ENCODE measurements around the gene C4orf33. TPM values are rescaled to one million over a fixed set of nuclear protein-coding genes. Genes with fewer than 3 reads are reported as not detected.

Gene C4orf33
- polyA plus RNA-seq, 1 donor (not counting 4 experiments of a cell fraction or from before 2014, with no cell fraction given) = 25.7 TPM

DNA sequence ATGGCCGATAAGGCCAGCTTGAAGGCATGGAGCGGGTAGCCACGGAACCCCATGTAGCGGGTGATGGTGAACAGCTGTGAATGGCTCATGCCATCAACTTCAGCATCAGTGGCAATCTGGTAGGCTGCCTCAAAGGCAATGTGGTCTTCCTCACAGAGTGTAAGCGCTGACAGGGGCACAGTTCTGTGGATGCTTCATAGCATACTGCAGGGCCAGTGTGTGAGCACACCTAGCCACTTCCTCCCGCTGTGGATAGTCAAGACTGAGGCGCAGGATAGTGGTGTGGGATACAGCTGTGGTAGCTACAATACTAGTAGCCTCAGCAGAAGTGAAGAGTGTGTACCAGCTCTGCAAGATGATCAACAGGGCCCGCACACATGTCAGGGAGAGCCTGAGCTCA, 40.5 kb downstream of the C4orf33 start:
- Histone ChIP-seq H3K9ac (ENCODE audit: control insufficient read depth, extremely low read depth, insufficient read depth, low read length) (no peak overlapping the region), H3K9me1 (ENCODE audit: control insufficient read depth, extremely low read depth, insufficient read depth, low read length) (no peaks in the 10 kb centered on the region), H4K20me1 (ENCODE audit: control insufficient read depth, extremely low read depth, insufficient read depth, low read length) (no peaks in the 10 kb centered on the region), H3K27ac (ENCODE audit: control insufficient read depth, insufficient read depth, low read length) (no peak overlapping the region), H2AFZ (ENCODE audit: control insufficient read depth, low read length) (no peak overlapping the region), H3K27me3 (ENCODE audit: control insufficient read depth, extremely low read depth, insufficient read depth, low read length) (no peaks in the 10 kb centered on the region), H3K36me3 (ENCODE audit: control insufficient read depth in 2 of 2, extremely low read depth in 1 of 2, insufficient read depth in 2 of 2, low read length in 2 of 2) (no peaks in the 10 kb centered on the region), H3K9me3 (ENCODE audit: control insufficient read depth, low read depth, low read length) (no peaks in the 10 kb centered on the region), H3K4me1 (ENCODE audit: control insufficient read depth, extremely low read depth, insufficient read depth, low read length) (no peaks in the 10 kb centered on the region), H3K4me2 (ENCODE audit: control insufficient read depth, extremely low read depth, insufficient read depth, low read depth, low read length) (no peak overlapping the region), H3K4me3 (ENCODE audit: control insufficient read depth in 2 of 3, extremely low read depth in 1 of 3, insufficient read depth in 2 of 3, low read depth in 1 of 3, low read length in 3 of 3) (no peak overlapping the region), H3K79me2 (ENCODE audit: control insufficient read depth, insufficient read depth, low read length) (no peaks in the 10 kb centered on the region)
- no peak for DNase-seq (ENCODE audit: low read depth, low spot score)
- TF ChIP-seq, protein P1, sequence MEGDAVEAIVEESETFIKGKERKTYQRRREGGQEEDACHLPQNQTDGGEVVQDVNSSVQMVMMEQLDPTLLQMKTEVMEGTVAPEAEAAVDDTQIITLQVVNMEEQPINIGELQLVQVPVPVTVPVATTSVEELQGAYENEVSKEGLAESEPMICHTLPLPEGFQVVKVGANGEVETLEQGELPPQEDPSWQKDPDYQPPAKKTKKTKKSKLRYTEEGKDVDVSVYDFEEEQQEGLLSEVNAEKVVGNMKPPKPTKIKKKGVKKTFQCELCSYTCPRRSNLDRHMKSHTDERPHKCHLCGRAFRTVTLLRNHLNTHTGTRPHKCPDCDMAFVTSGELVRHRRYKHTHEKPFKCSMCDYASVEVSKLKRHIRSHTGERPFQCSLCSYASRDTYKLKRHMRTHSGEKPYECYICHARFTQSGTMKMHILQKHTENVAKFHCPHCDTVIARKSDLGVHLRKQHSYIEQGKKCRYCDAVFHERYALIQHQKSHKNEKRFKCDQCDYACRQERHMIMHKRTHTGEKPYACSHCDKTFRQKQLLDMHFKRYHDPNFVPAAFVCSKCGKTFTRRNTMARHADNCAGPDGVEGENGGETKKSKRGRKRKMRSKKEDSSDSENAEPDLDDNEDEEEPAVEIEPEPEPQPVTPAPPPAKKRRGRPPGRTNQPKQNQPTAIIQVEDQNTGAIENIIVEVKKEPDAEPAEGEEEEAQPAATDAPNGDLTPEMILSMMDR (optimal IDR thresholded peaks at IDR 0.05 in 1 of 3, IDR thresholded peaks at IDR 0.05 in 1 of 3, conservative IDR thresholded peaks at IDR 0.05 in 1 of 3; ENCODE audit: extremely low read depth in 1 of 3, insufficient read depth in 2 of 3, low read length in 3 of 3) = no peak
- TF ChIP-seq EZH2 (IDR thresholded peaks at IDR 0.05; ENCODE audit: low read length) = no peak
- dilution Hi-C loops (cut with MboI; ENCODE audit: extremely low pct_ligation_motif_present, low sequenced_read_pairs) = no loop called here
- no peak for FAIRE-seq

- no peaks in the 10 kb centered on the region for H3K79me2 ChIP-seq (ENCODE audit: control insufficient read depth, insufficient read depth, low read length)
- no peak overlapping the region for H3K27ac ChIP-seq (ENCODE audit: control insufficient read depth, insufficient read depth, low read length)
- no peak overlapping the region for H3K9ac ChIP-seq (ENCODE audit: control insufficient read depth, extremely low read depth, insufficient read depth, low read length)
- no peaks in the 10 kb centered on the region for H3K9me3 ChIP-seq (ENCODE audit: control insufficient read depth, low read depth, low read length)
- dilution Hi-C loops (cut with MboI; ENCODE audit: extremely low pct_ligation_motif_present, low sequenced_read_pairs) = no loop called here
- no peaks in the 10 kb centered on the region for H3K9me1 ChIP-seq (ENCODE audit: control insufficient read depth, extremely low read depth, insufficient read depth, low read length)
- TF ChIP-seq, protein P1 (optimal IDR thresholded peaks at IDR 0.05 in 1 of 3, IDR thresholded peaks at IDR 0.05 in 1 of 3, conservative IDR thresholded peaks at IDR 0.05 in 1 of 3; ENCODE audit: extremely low read depth in 1 of 3, insufficient read depth in 2 of 3, low read length in 3 of 3) = no peak
- TF ChIP-seq EZH2 (IDR thresholded peaks at IDR 0.05; ENCODE audit: low read length) = no peak
- no peak for FAIRE-seq
- no peak for DNase-seq (ENCODE audit: low read depth, low spot score)
- no peaks in the 10 kb centered on the region for H4K20me1 ChIP-seq (ENCODE audit: control insufficient read depth, extremely low read depth, insufficient read depth, low read length)
- no peaks in the 10 kb centered on the region for H3K36me3 ChIP-seq (ENCODE audit: control insufficient read depth in 2 of 2, extremely low read depth in 1 of 2, insufficient read depth in 2 of 2, low read length in 2 of 2)
- no peak overlapping the region for H2AFZ ChIP-seq (ENCODE audit: control insufficient read depth, low read length)
- no peaks in the 10 kb centered on the region for H3K27me3 ChIP-seq (ENCODE audit: control insufficient read depth, extremely low read depth, insufficient read depth, low read length)
- H3K4me2 ChIP-seq (ENCODE audit: control insufficient read depth, extremely low read depth, insufficient read depth, low read depth, low read length) = no peak overlapping the region
- H3K4me1 ChIP-seq (ENCODE audit: control insufficient read depth, extremely low read depth, insufficient read depth, low read length) = no peaks in the 10 kb centered on the region
- H3K4me3 ChIP-seq (ENCODE audit: control insufficient read depth in 2 of 3, extremely low read depth in 1 of 3, insufficient read depth in 2 of 3, low read depth in 1 of 3, low read length in 3 of 3) = no peak overlapping the region
Observed at GRCh38 chr4:129138810-129139496, 43.0 kb downstream of the C4orf33 start.

Measured in keratinocyte (primary cell).